Measurements from ENCODE around the gene NXNL1.

The NXNL1 gene

DNA sequence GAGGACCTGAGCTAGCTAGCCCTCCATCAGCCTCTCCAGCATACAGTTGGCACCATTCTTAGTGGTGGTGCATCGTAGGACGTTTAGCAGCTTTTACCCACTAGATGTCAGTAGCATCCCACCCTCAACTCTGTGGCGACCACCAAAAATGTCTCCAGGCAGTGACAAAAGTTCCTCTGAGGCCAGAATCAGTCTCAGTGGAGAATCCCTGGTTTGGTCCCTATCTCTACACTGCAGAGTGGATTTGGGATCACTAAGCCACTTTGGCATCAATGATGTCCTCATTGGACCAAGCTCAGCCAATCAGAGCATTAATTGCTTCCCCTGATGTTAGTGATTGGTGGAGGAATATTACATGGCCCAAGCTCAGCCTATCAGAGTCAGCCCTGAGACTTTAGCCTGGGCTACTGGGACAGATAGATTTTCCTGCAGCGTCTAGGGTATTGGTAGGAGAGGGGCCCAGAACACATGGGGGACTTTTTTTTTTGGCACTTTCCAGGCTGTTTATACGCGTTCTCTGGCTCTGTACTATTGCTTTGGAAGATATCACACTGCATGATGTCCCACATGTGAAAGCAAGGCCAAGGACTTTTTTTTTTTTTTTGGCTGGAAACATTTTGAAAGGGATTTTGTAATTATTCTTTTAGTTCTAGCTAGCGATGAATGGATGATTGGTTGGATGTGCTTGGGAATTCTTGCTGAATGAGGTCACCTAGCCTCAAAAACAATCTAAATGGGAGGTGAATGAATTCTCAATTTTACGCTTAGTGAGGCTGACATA is 19.3 kb downstream of the NXNL1 start:
- Histone ChIP-seq H3K27me3 (ENCODE audit: control insufficient read depth, low read length) (peaks cover 10% of the 10 kb centered on the region; the same call in 1 of the 2 replicates), H3K9me2 (replicated peaks; ENCODE audit: control insufficient read depth, low read length) (no peaks in the 10 kb centered on the region), H3K36me3 (ENCODE audit: control insufficient read depth, low read length) (no peaks in the 10 kb centered on the region), H3K4me2 (ENCODE audit: low read length) (no peak overlapping the region), H3K4me1 (ENCODE audit: control insufficient read depth, low read length) (no peaks in the 10 kb centered on the region), H3K27ac (ENCODE audit: low read depth, low read length) (no peak overlapping the region), H4K20me1 (ENCODE audit: control insufficient read depth, insufficient read depth, low read depth, low read length) (no peaks in the 10 kb centered on the region), H3F3A (ENCODE audit: control insufficient read depth, insufficient read depth) (no peaks in the 10 kb centered on the region), H3K79me2 (ENCODE audit: control insufficient read depth, low read length) (no peaks in the 10 kb centered on the region), H3K4me3 (ENCODE audit: low read length) (no peak overlapping the region), H3K9me3 (ENCODE audit: control insufficient read depth, insufficient read depth, low read length) (peaks cover 5% of the 10 kb centered on the region; the same call in 1 of the 2 replicates)
- TF ChIP-seq, protein P1, sequence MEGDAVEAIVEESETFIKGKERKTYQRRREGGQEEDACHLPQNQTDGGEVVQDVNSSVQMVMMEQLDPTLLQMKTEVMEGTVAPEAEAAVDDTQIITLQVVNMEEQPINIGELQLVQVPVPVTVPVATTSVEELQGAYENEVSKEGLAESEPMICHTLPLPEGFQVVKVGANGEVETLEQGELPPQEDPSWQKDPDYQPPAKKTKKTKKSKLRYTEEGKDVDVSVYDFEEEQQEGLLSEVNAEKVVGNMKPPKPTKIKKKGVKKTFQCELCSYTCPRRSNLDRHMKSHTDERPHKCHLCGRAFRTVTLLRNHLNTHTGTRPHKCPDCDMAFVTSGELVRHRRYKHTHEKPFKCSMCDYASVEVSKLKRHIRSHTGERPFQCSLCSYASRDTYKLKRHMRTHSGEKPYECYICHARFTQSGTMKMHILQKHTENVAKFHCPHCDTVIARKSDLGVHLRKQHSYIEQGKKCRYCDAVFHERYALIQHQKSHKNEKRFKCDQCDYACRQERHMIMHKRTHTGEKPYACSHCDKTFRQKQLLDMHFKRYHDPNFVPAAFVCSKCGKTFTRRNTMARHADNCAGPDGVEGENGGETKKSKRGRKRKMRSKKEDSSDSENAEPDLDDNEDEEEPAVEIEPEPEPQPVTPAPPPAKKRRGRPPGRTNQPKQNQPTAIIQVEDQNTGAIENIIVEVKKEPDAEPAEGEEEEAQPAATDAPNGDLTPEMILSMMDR (IDR thresholded peaks at IDR 0.05; ENCODE audit: low read depth, low read length, poor library complexity, severe bottlenecking), result peak; percentile 76
- TF ChIP-seq EZH2phosphoT487 (IDR thresholded peaks at IDR 0.05; ENCODE audit: borderline replicate concordance, low read length), result no peak

DNA sequence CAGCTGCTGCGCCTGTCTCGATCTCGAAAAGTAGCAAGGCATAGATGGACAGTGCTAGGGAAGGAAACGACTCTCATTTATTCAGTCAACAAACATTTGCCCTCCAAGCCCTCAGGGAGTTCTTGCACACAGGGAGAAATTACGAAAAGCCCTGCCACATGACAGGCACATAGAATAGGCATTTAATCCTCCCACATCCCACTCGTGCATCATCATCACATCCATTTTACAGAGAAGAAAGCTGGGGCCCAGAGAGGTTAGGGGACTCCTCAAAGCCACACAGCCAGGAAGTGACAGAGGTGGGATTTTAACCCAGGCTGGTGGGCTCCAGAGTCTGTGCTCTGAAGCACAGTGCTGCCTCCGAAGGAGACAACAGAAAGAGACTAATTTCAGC is 23.9 kb downstream of the NXNL1 start:
- Histone ChIP-seq H3K27me3 (ENCODE audit: control insufficient read depth, low read length) (no peaks in the 10 kb centered on the region), H3K9me3 (ENCODE audit: control insufficient read depth, insufficient read depth, low read length) (peaks cover 5% of the 10 kb centered on the region; the same call in 1 of the 2 replicates), H3K4me1 (ENCODE audit: control insufficient read depth, low read length) (no peaks in the 10 kb centered on the region), H4K20me1 (ENCODE audit: control insufficient read depth, insufficient read depth, low read depth, low read length) (no peaks in the 10 kb centered on the region), H3K9me2 (replicated peaks; ENCODE audit: control insufficient read depth, low read length) (no peaks in the 10 kb centered on the region), H3K79me2 (ENCODE audit: control insufficient read depth, low read length) (no peaks in the 10 kb centered on the region), H3F3A (ENCODE audit: control insufficient read depth, insufficient read depth) (no peaks in the 10 kb centered on the region), H3K4me3 (ENCODE audit: low read length) (no peak overlapping the region), H3K36me3 (ENCODE audit: control insufficient read depth, low read length) (no peaks in the 10 kb centered on the region), H3K27ac (ENCODE audit: low read depth, low read length) (no peak overlapping the region), H3K4me2 (ENCODE audit: low read length) (no peak overlapping the region)
- TF ChIP-seq, protein P1 (IDR thresholded peaks at IDR 0.05; ENCODE audit: low read depth, low read length, poor library complexity, severe bottlenecking), result no peak
- TF ChIP-seq EZH2phosphoT487 (IDR thresholded peaks at IDR 0.05; ENCODE audit: borderline replicate concordance, low read length), result no peak

DNA sequence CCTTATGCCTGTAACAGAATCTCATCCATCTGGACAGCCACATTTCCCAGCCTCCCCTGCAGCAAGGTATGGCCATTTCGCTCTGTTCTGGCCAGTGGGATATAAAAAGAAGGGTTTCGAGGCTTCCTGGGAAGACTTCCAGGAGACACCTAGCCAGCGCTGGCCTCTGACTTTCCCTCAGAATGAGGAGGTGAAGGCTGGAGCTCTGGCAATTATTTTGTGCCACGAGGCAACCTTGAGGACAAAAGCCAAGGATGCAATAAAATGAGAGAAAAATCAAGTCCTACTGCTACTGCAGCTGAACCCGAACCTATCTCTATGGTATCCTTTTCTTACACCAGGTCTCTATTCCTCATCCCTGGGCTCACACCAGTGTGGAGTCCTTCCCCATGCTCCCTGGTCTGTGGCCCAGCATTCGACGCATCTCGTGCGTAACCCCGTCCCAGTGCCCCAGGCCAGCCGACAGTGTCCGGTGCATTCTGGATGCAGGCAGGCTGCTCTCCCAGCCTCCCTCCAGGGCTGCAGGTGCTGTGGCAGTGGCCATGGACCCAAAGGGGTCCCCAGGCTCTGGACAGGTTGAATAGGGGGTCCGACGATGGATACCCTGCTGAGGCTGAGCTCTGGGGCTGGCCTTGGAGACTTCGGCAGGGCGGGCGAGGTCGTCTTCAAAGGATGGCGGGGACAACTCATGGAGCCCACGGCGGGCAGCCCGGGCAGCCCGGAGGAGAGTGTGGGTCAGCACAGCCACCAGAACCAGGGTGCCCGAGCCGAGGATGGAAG is 24.4 kb downstream of the NXNL1 start:
- TF ChIP-seq, protein P1 (IDR thresholded peaks at IDR 0.05; ENCODE audit: low read depth, low read length, poor library complexity, severe bottlenecking), result no peak
- no peak for TF ChIP-seq EZH2phosphoT487 (IDR thresholded peaks at IDR 0.05; ENCODE audit: borderline replicate concordance, low read length)
- Histone ChIP-seq H3K4me1 (ENCODE audit: control insufficient read depth, low read length) (no peaks in the 10 kb centered on the region), H3K9me3 (ENCODE audit: control insufficient read depth, insufficient read depth, low read length) (peaks cover 1% of the 10 kb centered on the region; the same call in 1 of the 2 replicates), H3K36me3 (ENCODE audit: control insufficient read depth, low read length) (no peaks in the 10 kb centered on the region), H3F3A (ENCODE audit: control insufficient read depth, insufficient read depth) (no peaks in the 10 kb centered on the region), H3K27me3 (ENCODE audit: control insufficient read depth, low read length) (no peaks in the 10 kb centered on the region), H3K79me2 (ENCODE audit: control insufficient read depth, low read length) (no peaks in the 10 kb centered on the region), H3K27ac (ENCODE audit: low read depth, low read length) (no peak overlapping the region), H4K20me1 (ENCODE audit: control insufficient read depth, insufficient read depth, low read depth, low read length) (no peaks in the 10 kb centered on the region), H3K9me2 (replicated peaks; ENCODE audit: control insufficient read depth, low read length) (no peaks in the 10 kb centered on the region), H3K4me3 (ENCODE audit: low read length) (no peak overlapping the region), H3K4me2 (ENCODE audit: low read length) (no peak overlapping the region)

Data from DOHH2 (cell line).